ENCODE results near the gene FAT3.

FAT3 gene

GRCh38 chr11:92198268-92198667 is 26.4 kb upstream of the FAT3 start:
- Histone ChIP-seq H4K20me1 (ENCODE audit: insufficient read depth, low read length) (no peaks in the 10 kb centered on the region), H3K27me3 (replicated peaks; ENCODE audit: insufficient read depth, low read length) (no peaks in the 10 kb centered on the region), H3K27ac (ENCODE audit: low read length) (no peak overlapping the region), H3K9ac (ENCODE audit: low read length) (no peak overlapping the region), H3F3A (ENCODE audit: insufficient read depth, low read length) (no peaks in the 10 kb centered on the region), H3K36me3 (replicated peaks; ENCODE audit: insufficient read depth, low read length) (no peaks in the 10 kb centered on the region), H3K4me3 (ENCODE audit: low read length) (no peak overlapping the region), H3K4me1 (ENCODE audit: low read length) (no peaks in the 10 kb centered on the region), H2AFZ (ENCODE audit: low read length) (no peak overlapping the region), H3K79me2 (ENCODE audit: low read length) (no peaks in the 10 kb centered on the region), H3K9me3 (replicated peaks; ENCODE audit: insufficient read depth, low read length) (no peaks in the 10 kb centered on the region), H3K4me2 (ENCODE audit: low read depth, low read length) (no peak overlapping the region), H3K9me2 (replicated peaks; ENCODE audit: insufficient read depth, low read length) (no peaks in the 10 kb centered on the region)
- TF ChIP-seq CTCF (IDR thresholded peaks at IDR 0.05; ENCODE audit: low read length) (no peak), EZH2 (optimal IDR thresholded peaks at IDR 0.05; ENCODE audit: low read depth, low read length) (no peak)
- DNase-seq = no peak

DNA sequence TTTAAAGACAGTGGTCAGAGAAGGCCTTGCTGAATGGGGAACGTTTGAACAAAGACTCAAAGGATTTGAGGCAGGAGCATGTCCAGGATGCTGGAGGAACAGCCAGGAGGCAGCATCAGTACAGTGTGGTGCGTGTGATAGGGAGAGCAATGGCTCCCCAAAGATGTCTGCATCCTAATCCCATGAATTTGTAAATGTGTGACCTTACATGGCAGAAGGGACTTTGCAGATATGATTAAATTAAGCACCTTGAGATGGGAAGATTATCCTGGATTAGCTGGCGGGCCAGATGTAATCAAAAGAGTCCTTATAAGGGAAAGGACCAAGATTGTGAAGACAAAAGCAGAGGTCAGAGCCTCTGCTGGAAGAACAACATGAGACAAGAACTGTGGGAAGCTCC is 24.6 kb upstream of the FAT3 start:
- H3K4me3 ChIP-seq (ENCODE audit: low read length) = no peak overlapping the region
- no peaks in the 10 kb centered on the region for H4K20me1 ChIP-seq (ENCODE audit: insufficient read depth, low read length)
- H3K9me2 ChIP-seq (replicated peaks; ENCODE audit: insufficient read depth, low read length) = no peaks in the 10 kb centered on the region
- no peaks in the 10 kb centered on the region for H3K79me2 ChIP-seq (ENCODE audit: low read length)
- H3K9ac ChIP-seq (ENCODE audit: low read length) = no peak overlapping the region
- DNase-seq = no peak
- no peaks in the 10 kb centered on the region for H3K4me1 ChIP-seq (ENCODE audit: low read length)
- no peak overlapping the region for H3K27ac ChIP-seq (ENCODE audit: low read length)
- no peaks in the 10 kb centered on the region for H3K9me3 ChIP-seq (replicated peaks; ENCODE audit: insufficient read depth, low read length)
- H2AFZ ChIP-seq (ENCODE audit: low read length) = no peak overlapping the region
- no peaks in the 10 kb centered on the region for H3K27me3 ChIP-seq (replicated peaks; ENCODE audit: insufficient read depth, low read length)
- H3K4me2 ChIP-seq (ENCODE audit: low read depth, low read length) = no peak overlapping the region
- no peaks in the 10 kb centered on the region for H3F3A ChIP-seq (ENCODE audit: insufficient read depth, low read length)
- H3K36me3 ChIP-seq (replicated peaks; ENCODE audit: insufficient read depth, low read length) = no peaks in the 10 kb centered on the region
- TF ChIP-seq CTCF (IDR thresholded peaks at IDR 0.05; ENCODE audit: low read length) = no peak
- no peak for TF ChIP-seq EZH2phosphoT487 (IDR thresholded peaks at IDR 0.05; ENCODE audit: low read length)
- no peak for TF ChIP-seq EZH2 (optimal IDR thresholded peaks at IDR 0.05; ENCODE audit: low read depth, low read length)

- Histone ChIP-seq H3K27ac (ENCODE audit: low read length) (no peak overlapping the region), H3K4me3 (ENCODE audit: low read length) (no peak overlapping the region), H3K36me3 (replicated peaks; ENCODE audit: insufficient read depth, low read length) (no peaks in the 10 kb centered on the region), H3K27me3 (replicated peaks; ENCODE audit: insufficient read depth, low read length) (no peaks in the 10 kb centered on the region), H3K9me2 (replicated peaks; ENCODE audit: insufficient read depth, low read length) (no peaks in the 10 kb centered on the region), H4K20me1 (ENCODE audit: insufficient read depth, low read length) (no peaks in the 10 kb centered on the region), H3K4me1 (ENCODE audit: low read length) (no peaks in the 10 kb centered on the region), H2AFZ (ENCODE audit: low read length) (no peak overlapping the region), H3K79me2 (ENCODE audit: low read length) (no peaks in the 10 kb centered on the region), H3K4me2 (ENCODE audit: low read depth, low read length) (no peak overlapping the region), H3K9me3 (replicated peaks; ENCODE audit: insufficient read depth, low read length) (no peaks in the 10 kb centered on the region), H3K9ac (ENCODE audit: low read length) (no peak overlapping the region), H3F3A (ENCODE audit: insufficient read depth, low read length) (no peaks in the 10 kb centered on the region)
- TF ChIP-seq CTCF (IDR thresholded peaks at IDR 0.05; ENCODE audit: low read length) (no peak), EZH2 (optimal IDR thresholded peaks at IDR 0.05; ENCODE audit: low read depth, low read length) (no peak), EZH2phosphoT487 (IDR thresholded peaks at IDR 0.05; ENCODE audit: low read length) (no peak)
- DNase-seq = no peak
These were observed 19.9 kb upstream of the FAT3 start for GRCh38 chr11:92204731-92205130.
